Immature natural killer cell (primary cell): ENCODE results near the gene ATP1A2. TPM values are rescaled to one million over a fixed set of nuclear protein-coding genes. Genes with fewer than 3 reads are reported as not detected.
A peak's percentile ranks its signal among the peaks of the same experiment; 100 is the strongest.

Experiments
- DNase-seq, 3 donors: peaks; one replicate each; pipeline ENCODE4 v3.0.0; 2022; ENCODE audit warnings: mixed read lengths in 1 of 3
- H3K27ac Mint-ChIP-seq, 6 donors: one replicate each; pipeline ENCODE4 v1.8.0; 2020; ENCODE audit warnings: mixed read lengths in 6 of 6, mild to moderate bottlenecking in 5 of 6, inconsistent platforms in 4 of 6, moderate library complexity in 3 of 6
- H3K27me3 Mint-ChIP-seq, 3 donors: one replicate each; pipeline ENCODE4 v1.8.0; 2020 to 2021; ENCODE audit warnings: low read depth in 3 of 3, mild to moderate bottlenecking in 3 of 3, mixed read lengths in 3 of 3, moderate library complexity in 3 of 3, inconsistent platforms in 1 of 3
- H3K36me3 Mint-ChIP-seq, 3 donors: one replicate each; pipeline ENCODE4 v1.8.0; 2020; ENCODE audit warnings: mixed read lengths in 3 of 3, inconsistent platforms in 2 of 3, mild to moderate bottlenecking in 2 of 3
- H3K4me1 Mint-ChIP-seq, 2 donors: one replicate each; pipeline ENCODE4 v1.8.0; 2020; ENCODE audit warnings: inconsistent platforms in 2 of 2, mild to moderate bottlenecking in 2 of 2, mixed read lengths in 2 of 2, moderate library complexity in 1 of 2
- H3K4me3 Mint-ChIP-seq, 5 donors: one replicate each; pipeline ENCODE4 v1.8.0; 2020; ENCODE audit warnings: mild to moderate bottlenecking in 5 of 5, mixed read lengths in 5 of 5, inconsistent platforms in 3 of 5, moderate library complexity in 3 of 5
- H3K9me3 Mint-ChIP-seq, 6 donors: one replicate each; pipeline ENCODE4 v1.8.0; 2020; ENCODE audit warnings: mild to moderate bottlenecking in 6 of 6, mixed read lengths in 6 of 6, inconsistent platforms in 4 of 6, moderate library complexity in 3 of 6
- polyA plus RNA-seq, 3 donors: library from polyadenylated mRNA; unstranded; fragments of 300-500 nt; fragmentation: Illumina TruSeq; gene quantifications; one replicate each; pipeline ENCODE4 v1.2.3, GENCODE V29; 2021

ATP1A2 gene
- polyA plus RNA-seq, 3 donors from 2014 or later = not detected

GRCh38 chr1:160091666-160092223 is 23.8 kb upstream of the ATP1A2 start:
- Mint-ChIP-seq H3K36me3 (peaks cover 6 to 31% (median 11%) of the 10 kb centered on the region in 3 donors), H3K9me3 (no peaks in the 10 kb centered on the region), H3K4me3 (no peak overlapping the region), H3K27me3 (peaks cover 0 to 2% (median 0%) of the 10 kb centered on the region in 3 donors), H3K27ac (peak overlapping the region in 1 of 6 donors; percentile 10), H3K4me1 (peaks cover 11 to 13% of the 10 kb centered on the region in 2 donors)
- no peak for DNase-seq

- Mint-ChIP-seq H3K27me3 (peaks cover 0 to 3% (median under 1%) of the 10 kb centered on the region in 3 donors), H3K27ac (no peak overlapping the region), H3K9me3 (no peaks in the 10 kb centered on the region), H3K4me3 (no peak overlapping the region), H3K36me3 (peaks cover 6 to 26% (median 9%) of the 10 kb centered on the region in 3 donors), H3K4me1 (peaks cover 18 to 20% of the 10 kb centered on the region in 2 donors)
- DNase-seq = no peak
Measured at GRCh38 chr1:160092366-160093068, 23.0 kb upstream of the ATP1A2 start.

GRCh38 chr1:160093069-160093395 is 22.5 kb upstream of the ATP1A2 start:
- Mint-ChIP-seq H3K4me1 (peaks cover 24 to 25% of the 10 kb centered on the region in 2 donors), H3K36me3 (peaks cover 6 to 24% (median 9%) of the 10 kb centered on the region in 3 donors)

GRCh38 chr1:160093624-160094290 is 21.8 kb upstream of the ATP1A2 start:
- peaks cover 6 to 17% (median 9%) of the 10 kb centered on the region in 3 donors for H3K36me3 Mint-ChIP-seq
- DNase-seq = no peak
- H3K27me3 Mint-ChIP-seq = peaks cover 5 to 10% (median 7%) of the 10 kb centered on the region in 3 donors
- H3K9me3 Mint-ChIP-seq = no peaks in the 10 kb centered on the region
- H3K27ac Mint-ChIP-seq = no peak overlapping the region
- H3K4me1 Mint-ChIP-seq = peaks cover 24 to 25% of the 10 kb centered on the region in 2 donors
- H3K4me3 Mint-ChIP-seq = no peak overlapping the region

More at GRCh38 chr1:160093069-160093395, 22.5 kb upstream of the ATP1A2 start:
- H3K4me3 Mint-ChIP-seq = no peak overlapping the region
- peaks cover 0 to 7% (median 4%) of the 10 kb centered on the region in 3 donors for H3K27me3 Mint-ChIP-seq
- no peaks in the 10 kb centered on the region for H3K9me3 Mint-ChIP-seq
- DNase-seq = no peak
- H3K27ac Mint-ChIP-seq = no peak overlapping the region

GRCh38 chr1:160094291-160094625 is 21.3 kb upstream of the ATP1A2 start:
- H3K27ac Mint-ChIP-seq = no peak overlapping the region
- no peak overlapping the region for H3K4me3 Mint-ChIP-seq
- H3K4me1 Mint-ChIP-seq = peaks cover 25 to 27% of the 10 kb centered on the region in 2 donors
- peaks cover 6 to 12% (median 9%) of the 10 kb centered on the region in 3 donors for H3K36me3 Mint-ChIP-seq
- H3K27me3 Mint-ChIP-seq = peaks cover 5 to 13% (median 7%) of the 10 kb centered on the region in 3 donors
- H3K9me3 Mint-ChIP-seq = no peaks in the 10 kb centered on the region
- DNase-seq = no peak

GRCh38 chr1:160094806-160095205 is 20.8 kb upstream of the ATP1A2 start:
- Mint-ChIP-seq H3K36me3 (peaks cover 6 to 12% (median 9%) of the 10 kb centered on the region in 3 donors), H3K4me3 (no peak overlapping the region)

GRCh38 chr1:160095382-160096105 is 20.0 kb upstream of the ATP1A2 start:
- Mint-ChIP-seq H3K4me3 (peak overlapping the region in 2 of 5 donors; percentile 54 to 89), H3K27me3 (peaks cover 5 to 13% (median 7%) of the 10 kb centered on the region in 3 donors), H3K9me3 (no peaks in the 10 kb centered on the region), H3K27ac (peak overlapping the region in 3 of 6 donors; percentile 22 to 76 (median 60)), H3K4me1 (peaks cover 30 to 31% of the 10 kb centered on the region in 2 donors), H3K36me3 (peaks cover 3 to 12% (median 6%) of the 10 kb centered on the region in 3 donors)
- DNase-seq = no peak

More at GRCh38 chr1:160094806-160095205, 20.8 kb upstream of the ATP1A2 start:
- Mint-ChIP-seq H3K27ac (no peak overlapping the region), H3K4me1 (peaks cover 30 to 31% of the 10 kb centered on the region in 2 donors), H3K9me3 (no peaks in the 10 kb centered on the region), H3K27me3 (peaks cover 5 to 13% (median 7%) of the 10 kb centered on the region in 3 donors)
- DNase-seq = no peak

GRCh38 chr1:160096274-160097116 is 19.1 kb upstream of the ATP1A2 start:
- peaks cover 36 to 37% of the 10 kb centered on the region in 2 donors for H3K4me1 Mint-ChIP-seq
- peak overlapping the region; percentile 28 to 92 (median 54) for H3K4me3 Mint-ChIP-seq
- peaks cover 5 to 13% (median 7%) of the 10 kb centered on the region in 3 donors for H3K27me3 Mint-ChIP-seq
- H3K9me3 Mint-ChIP-seq = no peaks in the 10 kb centered on the region
- DNase-seq = no peak
- peak overlapping the region in 4 of 6 donors; percentile 45 to 92 (median 74) for H3K27ac Mint-ChIP-seq
- peaks cover 0 to 8% (median 4%) of the 10 kb centered on the region in 3 donors for H3K36me3 Mint-ChIP-seq

- Mint-ChIP-seq H3K27ac (peak overlapping the region; percentile 65 to 92 (median 80)), H3K36me3 (peaks cover 0 to 5% (median 4%) of the 10 kb centered on the region in 3 donors), H3K4me1 (peaks cover 38 to 39% of the 10 kb centered on the region in 2 donors), H3K4me3 (peak overlapping the region; percentile 85 to 92 (median 89)), H3K27me3 (peaks cover 5 to 13% (median 7%) of the 10 kb centered on the region in 3 donors), H3K9me3 (no peaks in the 10 kb centered on the region)
- DNase-seq = no peak
Measured at GRCh38 chr1:160097151-160097910, 18.2 kb upstream of the ATP1A2 start.

- Mint-ChIP-seq H3K27ac (peak within 1 kb of the TSS; percentile 77 to 92 (median 88)), H3K4me1 (peaks cover 45 to 47% of the 10 kb centered on the region in 2 donors), H3K4me3 (peak within 1 kb of the TSS; percentile 85 to 92 (median 89)), H3K27me3 (peaks cover 5 to 16% (median 10%) of the 10 kb centered on the region in 3 donors), H3K9me3 (no peaks in the 10 kb centered on the region), H3K36me3 (peaks cover 0 to 5% (median 4%) of the 10 kb centered on the region in 3 donors)
- peak; percentile 84 to 89 (median 89) for DNase-seq
Measured at GRCh38 chr1:160097911-160098851, 17.4 kb upstream of the ATP1A2 start, which contains the start of gene IGSF8. Gene IGSF8 (minus strand): TSS chr1:160098619. CDS start chr1:160098472, 147 bp downstream.

GRCh38 chr1:160098852-160099561 is 16.6 kb upstream of the ATP1A2 start:
- peaks cover 5 to 17% (median 10%) of the 10 kb centered on the region in 3 donors for H3K27me3 Mint-ChIP-seq
- H3K4me1 Mint-ChIP-seq = peaks cover 51% of the 10 kb centered on the region in 2 donors
- H3K36me3 Mint-ChIP-seq = peaks cover 0 to 5% (median 4%) of the 10 kb centered on the region in 3 donors

More at GRCh38 chr1:160098852-160099561, 16.6 kb upstream of the ATP1A2 start:
- H3K4me3 Mint-ChIP-seq = peak overlapping the region; percentile 69 to 83 (median 72)
- DNase-seq = peak; percentile 89 to 93 (median 91)
- H3K27ac Mint-ChIP-seq = peak overlapping the region; percentile 77 to 90 (median 84)
- no peaks in the 10 kb centered on the region for H3K9me3 Mint-ChIP-seq
